MCF 10A (cell line): Measurements from ENCODE around the gene CCDC27. TPM values are rescaled to one million over a fixed set of nuclear protein-coding genes. Genes with fewer than 3 reads are reported as not detected.

Experiments
- BruUV-seq: library from RNA; stranded (reverse); fragments of 400-500 nt; replicated peaks from 2 replicates; lab custom pipeline; 2021; lab: Mats Ljungman, UMichigan
- CTCF ChIA-PET: fragments of 300-600 bp; sonication (Branson Sonifier 250); formaldehyde crosslinking; extraction: SDS; loops from one replicate; lab custom pipeline; 2021; ENCODE audit warnings: antibody characterized with exemption, inconsistent platforms; lab: Yijun Ruan, JAX
- POLR2A ChIA-PET: fragments of 300-600, 350-650 bp; sonication (Branson Sonifier 250); formaldehyde crosslinking; extraction: SDS; loops from one replicate; lab custom pipeline; 2020; ENCODE audit warnings: antibody characterized with exemption, inconsistent platforms; lab: Yijun Ruan, JAX
- DNase-seq: peaks from one replicate; pipeline ENCODE4 v3.0.0-alpha.2; 2018; ENCODE audit not compliant: unreplicated experiment
- H3K27ac Mint-ChIP-seq: one replicate; pipeline ENCODE4 v1.8.0; 2022; ENCODE audit warnings: mild to moderate bottlenecking, low read depth, mixed read lengths; ENCODE audit not compliant: unreplicated experiment
- H3K27me3 Mint-ChIP-seq: one replicate; pipeline ENCODE4 v1.8.0; 2022; ENCODE audit warnings: mixed read lengths; ENCODE audit not compliant: insufficient read depth, unreplicated experiment
- H3K36me3 Mint-ChIP-seq: one replicate; pipeline ENCODE4 v1.8.0; 2022; ENCODE audit warnings: mild to moderate bottlenecking, moderate library complexity, mixed read lengths; ENCODE audit not compliant: insufficient read depth, unreplicated experiment
- H3K4me1 Mint-ChIP-seq: one replicate; pipeline ENCODE4 v1.8.0; 2022; ENCODE audit warnings: mixed read lengths; ENCODE audit not compliant: insufficient read depth, unreplicated experiment
- H3K4me3 Mint-ChIP-seq: one replicate; pipeline ENCODE4 v1.8.0; 2022; ENCODE audit warnings: mild to moderate bottlenecking, moderate library complexity, mixed read lengths; ENCODE audit not compliant: unreplicated experiment
- H3K9me3 Mint-ChIP-seq: one replicate; pipeline ENCODE4 v1.8.0; 2022; ENCODE audit warnings: mixed read lengths; ENCODE audit not compliant: unreplicated experiment
- intact Hi-C: fragments of 100-400 bp; cut with micrococcal nuclease; formaldehyde crosslinking; loops from 2 replicates; pipeline ENCODE4 v1.14.1; 2022
- total RNA-seq: library from RNA; stranded (reverse); gene quantifications from 2 replicates; pipeline ENCODE4 v1.2.3, GENCODE V29; 2022
- TF ChIP-seq, protein P1 (sequence below): fragments of 200-600 bp; IDR thresholded peaks from one replicate; pipeline ENCODE4 v1.8.0; 2022; ENCODE audit warnings: antibody characterized with exemption, mild to moderate bottlenecking; ENCODE audit not compliant: unreplicated experiment

The CCDC27 gene
- total RNA-seq, 1 experiment from 2014 or later: not detected

DNA sequence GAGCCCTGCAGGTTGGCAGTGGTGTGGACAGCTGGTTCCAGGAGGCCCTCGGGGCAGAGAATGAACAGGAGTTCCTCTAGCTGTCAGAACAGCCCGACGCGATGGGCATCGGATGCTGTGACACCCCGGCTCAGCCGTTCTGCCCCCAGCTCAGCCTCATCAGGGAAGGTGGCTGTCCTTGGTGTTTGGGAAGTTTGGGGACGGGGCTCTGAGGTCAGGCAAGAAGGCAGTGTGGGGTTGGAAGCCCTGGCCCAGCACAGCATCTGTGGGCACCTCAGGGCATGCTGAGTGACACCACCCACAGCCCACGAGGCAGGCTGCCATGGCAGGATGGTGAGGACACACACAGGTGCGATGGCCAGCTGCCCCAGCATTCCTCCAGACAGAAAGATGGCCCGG lies 40.9 kb upstream of the CCDC27 start:
- no peaks in the 10 kb centered on the region for H3K9me3 Mint-ChIP-seq
- ChIA-PET POLR2A (interaction anchor here (0.7 to 1.9 kb wide), 5 partner anchors 8 to 21 kb away, joined by 3 to 20 read pairs (median 4); no protein-coding TSS in a partner anchor), CTCF (interaction anchor here (0.7 to 1.9 kb wide), 6 partner anchors 8 to 91 kb away, joined by 3 to 10 read pairs (median 4); no protein-coding TSS in a partner anchor)
- H3K4me1 Mint-ChIP-seq: peaks cover 10% of the 10 kb centered on the region
- no peaks in the 10 kb centered on the region for H3K36me3 Mint-ChIP-seq
- DNase-seq: no peak
- intact Hi-C loops: no loop called here
- H3K27ac Mint-ChIP-seq: no peak overlapping the region
- BruUV-seq: no TSS peak
- no peak overlapping the region for H3K4me3 Mint-ChIP-seq
- no peaks in the 10 kb centered on the region for H3K27me3 Mint-ChIP-seq
- TF ChIP-seq, protein P1, sequence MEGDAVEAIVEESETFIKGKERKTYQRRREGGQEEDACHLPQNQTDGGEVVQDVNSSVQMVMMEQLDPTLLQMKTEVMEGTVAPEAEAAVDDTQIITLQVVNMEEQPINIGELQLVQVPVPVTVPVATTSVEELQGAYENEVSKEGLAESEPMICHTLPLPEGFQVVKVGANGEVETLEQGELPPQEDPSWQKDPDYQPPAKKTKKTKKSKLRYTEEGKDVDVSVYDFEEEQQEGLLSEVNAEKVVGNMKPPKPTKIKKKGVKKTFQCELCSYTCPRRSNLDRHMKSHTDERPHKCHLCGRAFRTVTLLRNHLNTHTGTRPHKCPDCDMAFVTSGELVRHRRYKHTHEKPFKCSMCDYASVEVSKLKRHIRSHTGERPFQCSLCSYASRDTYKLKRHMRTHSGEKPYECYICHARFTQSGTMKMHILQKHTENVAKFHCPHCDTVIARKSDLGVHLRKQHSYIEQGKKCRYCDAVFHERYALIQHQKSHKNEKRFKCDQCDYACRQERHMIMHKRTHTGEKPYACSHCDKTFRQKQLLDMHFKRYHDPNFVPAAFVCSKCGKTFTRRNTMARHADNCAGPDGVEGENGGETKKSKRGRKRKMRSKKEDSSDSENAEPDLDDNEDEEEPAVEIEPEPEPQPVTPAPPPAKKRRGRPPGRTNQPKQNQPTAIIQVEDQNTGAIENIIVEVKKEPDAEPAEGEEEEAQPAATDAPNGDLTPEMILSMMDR: no peak

DNA sequence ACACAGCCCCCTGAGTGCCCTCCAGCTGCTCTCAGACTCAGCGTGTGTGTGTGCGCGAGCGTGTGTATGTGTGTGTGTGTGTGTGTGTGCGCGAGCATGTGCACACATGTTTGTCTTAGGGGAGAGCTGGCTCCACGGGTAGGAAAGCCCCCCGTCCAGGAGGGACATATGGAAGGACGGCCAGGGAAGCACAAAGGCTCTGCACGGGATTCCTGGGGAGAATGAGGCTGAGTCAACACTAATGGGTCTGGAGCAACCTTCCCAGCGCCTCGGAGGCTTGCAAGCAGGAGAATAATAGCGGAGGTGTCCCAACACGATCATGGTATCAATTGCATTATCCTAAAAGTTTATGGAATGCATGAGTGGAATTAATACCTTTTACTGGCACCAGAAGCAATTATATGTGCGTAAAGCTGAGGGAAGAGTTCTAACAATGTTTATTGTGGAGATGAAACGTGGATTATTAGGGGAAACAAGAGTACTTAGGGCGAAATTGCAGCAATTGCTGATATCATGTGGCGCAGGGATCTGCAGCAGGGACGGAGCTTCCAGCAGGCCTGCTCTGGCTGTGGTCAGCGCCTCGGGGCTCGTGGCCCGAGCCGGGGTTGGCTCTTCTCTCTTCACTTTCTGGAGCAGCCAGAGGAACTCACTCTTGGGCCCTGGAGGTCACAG lies 40.3 kb upstream of the CCDC27 start:
- Mint-ChIP-seq H3K27ac (peak overlapping the region; percentile 46), H3K4me1 (peaks cover 16% of the 10 kb centered on the region), H3K9me3 (no peaks in the 10 kb centered on the region), H3K36me3 (no peaks in the 10 kb centered on the region), H3K4me3 (no peak overlapping the region), H3K27me3 (no peaks in the 10 kb centered on the region)
- intact Hi-C loops: no loop called here
- TF ChIP-seq, protein P1: no peak
- CTCF ChIA-PET: interaction anchor here (0.7 to 1.9 kb wide), 4 partner anchors 8 to 13 kb away, joined by 4 to 10 read pairs (median 6); no protein-coding TSS in a partner anchor
- peak; percentile 88 for DNase-seq
- POLR2A ChIA-PET: interaction anchor here (0.6 to 1.9 kb wide), 6 partner anchors 9 to 83 kb away, joined by 3 to 20 read pairs (median 4); no protein-coding TSS in a partner anchor
- no TSS peak for BruUV-seq

DNA sequence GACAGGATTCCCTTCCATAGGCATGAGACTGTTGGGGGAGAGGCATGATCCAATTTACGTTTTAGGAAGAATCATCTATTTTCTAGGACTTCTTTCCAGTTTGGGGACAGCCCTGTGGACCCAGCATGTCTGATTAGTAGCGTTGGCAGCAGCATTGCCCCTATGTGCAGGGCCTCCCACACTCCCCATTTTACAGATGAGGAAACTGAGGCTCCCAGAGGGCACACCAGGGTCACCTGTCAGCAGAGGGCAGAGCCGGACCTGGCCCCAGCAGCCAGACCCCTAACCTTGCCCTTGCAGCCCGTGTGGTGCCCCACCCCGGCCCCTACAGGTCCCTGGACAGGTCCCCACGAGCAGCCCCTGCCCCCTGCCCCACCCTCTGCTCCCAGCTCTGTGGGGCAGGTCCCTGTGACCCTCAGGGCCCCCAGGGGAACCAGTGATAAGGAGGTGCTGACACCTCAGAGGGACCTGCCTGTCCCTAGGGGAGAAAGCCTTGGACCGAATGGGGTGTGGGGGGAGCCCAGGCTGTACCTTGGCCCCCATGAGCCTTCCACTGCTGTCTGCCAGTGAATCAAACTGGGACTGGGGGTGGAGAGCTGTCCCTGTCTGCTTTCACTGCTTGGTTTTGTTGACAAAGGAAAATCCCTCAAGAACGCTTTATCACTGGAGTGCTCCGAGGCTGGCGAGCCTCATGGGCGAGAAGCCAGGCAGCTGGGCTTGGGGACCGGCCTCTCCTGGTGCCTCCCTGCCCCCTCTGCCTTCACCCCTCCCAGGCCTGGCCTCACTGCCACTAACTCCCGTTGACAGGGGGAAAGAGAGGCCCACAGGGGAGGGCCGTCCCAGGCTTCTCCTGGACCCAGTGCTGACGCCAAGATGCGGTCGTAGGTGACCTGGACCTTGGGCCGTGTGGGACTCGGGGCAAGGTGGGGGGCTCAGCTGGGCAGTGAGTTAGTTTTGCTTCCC lies 39.4 kb upstream of the CCDC27 start:
- Mint-ChIP-seq H3K4me1 (peaks cover 17% of the 10 kb centered on the region), H3K27me3 (no peaks in the 10 kb centered on the region), H3K4me3 (no peak overlapping the region), H3K36me3 (no peaks in the 10 kb centered on the region), H3K9me3 (no peaks in the 10 kb centered on the region), H3K27ac (peak overlapping the region; percentile 46)
- POLR2A ChIA-PET: interaction anchor here (0.6 to 1.9 kb wide), 5 partner anchors 10 to 82 kb away, joined by 3 to 20 read pairs (median 4); no protein-coding TSS in a partner anchor
- DNase-seq: no peak
- no TSS peak for BruUV-seq
- TF ChIP-seq, protein P1: no peak
- CTCF ChIA-PET: interaction anchor here (0.6 to 1.6 kb wide), 3 partner anchors 14 to 923 kb away, joined by 3 to 4 read pairs (median 4); no protein-coding TSS in a partner anchor
- intact Hi-C loops: no loop called here
